Thymus (tissue), 11 donors: ENCODE measurements around the gene PRPF38A. TPM values are rescaled to one million over a fixed set of nuclear protein-coding genes. Genes with fewer than 3 reads are reported as not detected.

Experiments used
- DNase-seq, 9 donors: peaks; one replicate each; pipeline ENCODE4 v3.0.0-alpha.2; 2013; ENCODE audit warnings: low spot score in 9 of 9, low read depth in 6 of 9, missing footprints in 1 of 9
- H3K27ac ChIP-seq, 2 donors: one replicate each; pipeline ENCODE4 v1.5.1; 2013; ENCODE audit warnings: control low read depth in 1 of 2, low read depth in 1 of 2, low read length in 1 of 2, mild to moderate bottlenecking in 1 of 2, moderate library complexity in 1 of 2
- H3K27me3 ChIP-seq, 2 donors: one replicate each; pipeline ENCODE4 v1.5.1; 2013; ENCODE audit warnings: low read length in 1 of 2; ENCODE audit not compliant: control insufficient read depth in 2 of 2, insufficient read depth in 1 of 2
- H3K36me3 ChIP-seq, 2 donors: one replicate each; pipeline ENCODE4 v1.5.1; 2013; ENCODE audit warnings: low read length in 1 of 2, mild to moderate bottlenecking in 1 of 2, moderate library complexity in 1 of 2; ENCODE audit not compliant: control insufficient read depth in 2 of 2, insufficient read depth in 2 of 2
- H3K4me1 ChIP-seq, 2 donors: one replicate each; pipeline ENCODE4 v1.5.1; 2013; ENCODE audit warnings: low read length in 2 of 2; ENCODE audit not compliant: control insufficient read depth in 2 of 2, insufficient read depth in 2 of 2
- H3K4me3 ChIP-seq, 2 donors: one replicate each; pipeline ENCODE4 v1.5.1; 2013; ENCODE audit warnings: low read length in 2 of 2, control low read depth in 1 of 2, mild to moderate bottlenecking in 1 of 2
- H3K9me3 ChIP-seq, 2 donors: one replicate each; pipeline ENCODE4 v1.5.1; 2013; ENCODE audit warnings: low read length in 1 of 2, mild to moderate bottlenecking in 1 of 2; ENCODE audit not compliant: control insufficient read depth in 2 of 2, insufficient read depth in 1 of 2
- WGBS: extraction: QIAGEN DNeasy Blood & Tissue Kit; methylation state at CpG from one replicate; pipeline ENCODE4 v1.1.7; 2013; 5-methylcytosine and 5-hydroxymethylcytosine counted together
- polyA plus RNA-seq: library from polyadenylated mRNA; stranded (reverse); fragments of 200-250 nt; gene quantifications from one replicate; pipeline ENCODE4 v1.2.3, GENCODE V29; 2013
- total RNA-seq: library from RNA; stranded (reverse); fragments of 120-200 nt; gene quantifications from one replicate; pipeline ENCODE4 v1.2.4, GENCODE V29; 2013
- donor health status: healthy.

PRPF38A gene
- total and polyA plus RNA-seq, 2 donors, result 25.4 to 39.4 TPM

DNA sequence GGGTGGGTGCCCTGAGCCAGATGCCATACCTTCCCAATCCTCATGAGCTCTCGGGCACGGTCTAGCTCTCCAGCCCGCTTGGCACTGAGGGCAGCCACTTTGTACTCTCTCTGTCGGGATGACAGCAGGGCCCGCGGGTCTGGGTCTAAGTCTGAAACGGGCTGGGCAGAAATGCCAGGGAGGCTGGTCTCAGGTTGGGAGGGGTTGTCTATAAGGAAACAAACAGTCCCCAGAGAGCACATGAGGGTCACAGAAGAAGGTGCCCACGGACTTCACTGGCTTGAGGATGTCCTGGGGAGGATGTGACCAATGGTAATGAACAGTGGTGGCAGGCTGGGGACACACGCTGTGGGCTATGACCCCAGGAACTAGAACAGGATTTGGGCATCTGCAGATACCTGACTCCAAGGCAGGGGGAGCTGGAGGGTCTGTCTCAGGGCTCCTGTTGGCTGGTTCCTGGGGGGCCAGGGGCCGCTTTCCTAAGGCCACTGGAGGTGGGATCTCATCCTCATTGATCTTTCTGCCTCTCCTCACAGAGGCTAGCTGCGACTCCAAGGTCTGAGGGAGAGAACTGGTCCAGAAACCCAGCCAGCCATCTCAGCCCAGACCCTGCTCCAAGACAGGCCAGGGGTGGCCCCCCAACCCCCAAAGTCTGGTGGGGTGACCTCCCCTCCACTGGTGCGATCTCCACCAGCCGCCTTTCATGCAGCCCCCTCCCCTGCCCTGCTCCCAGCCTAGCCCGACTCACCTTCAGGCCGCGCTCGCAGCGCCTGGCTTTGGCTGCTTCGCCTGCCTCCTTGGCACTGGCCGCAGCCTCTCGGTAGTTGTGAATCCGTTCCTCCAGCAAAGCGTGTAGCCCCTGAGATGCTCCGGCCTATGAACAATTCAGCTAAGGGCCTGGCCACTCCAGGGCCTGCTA is 44.5 kb upstream of the PRPF38A start:
- Histone ChIP-seq H3K9me3 (no peaks in the 10 kb centered on the region), H3K27ac (no peak overlapping the region), H3K4me1 (peaks cover 7 to 9% of the 10 kb centered on the region in 2 donors), H3K4me3 (no peak overlapping the region), H3K36me3 (peaks cover 77 to 84% of the 10 kb centered on the region in 2 donors), H3K27me3 (no peaks in the 10 kb centered on the region)
- DNase-seq, result no peak
- 98% methylated on average over 24 of the region's 24 CpGs for WGBS

DNA sequence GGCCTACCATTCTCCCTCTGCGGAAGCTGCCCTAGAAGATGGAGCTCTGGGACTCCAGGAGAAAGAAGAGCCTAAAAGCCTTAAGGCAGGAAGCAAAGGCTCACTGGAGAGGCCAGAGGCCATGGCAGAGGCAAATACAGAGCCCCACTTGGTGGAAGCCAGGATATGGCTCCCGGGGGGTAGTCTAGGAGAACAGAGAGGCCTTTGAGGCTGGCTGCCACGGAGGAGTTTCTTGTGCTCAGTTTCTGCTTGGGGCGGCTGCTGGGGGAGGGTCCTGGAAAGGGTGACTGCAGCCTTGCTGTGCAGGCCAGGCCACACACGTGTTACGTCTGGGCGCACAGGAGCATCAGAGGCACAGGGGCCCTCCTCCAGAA is 43.8 kb upstream of the PRPF38A start:
- Histone ChIP-seq H3K9me3 (no peaks in the 10 kb centered on the region), H3K27ac (no peak overlapping the region), H3K4me1 (peaks cover 13% of the 10 kb centered on the region in 2 donors), H3K27me3 (no peaks in the 10 kb centered on the region), H3K4me3 (no peak overlapping the region), H3K36me3 (peaks cover 71 to 77% of the 10 kb centered on the region in 2 donors)
- WGBS, result 98% methylated on average over 7 of the region's 7 CpGs
- DNase-seq, result no peak

DNA sequence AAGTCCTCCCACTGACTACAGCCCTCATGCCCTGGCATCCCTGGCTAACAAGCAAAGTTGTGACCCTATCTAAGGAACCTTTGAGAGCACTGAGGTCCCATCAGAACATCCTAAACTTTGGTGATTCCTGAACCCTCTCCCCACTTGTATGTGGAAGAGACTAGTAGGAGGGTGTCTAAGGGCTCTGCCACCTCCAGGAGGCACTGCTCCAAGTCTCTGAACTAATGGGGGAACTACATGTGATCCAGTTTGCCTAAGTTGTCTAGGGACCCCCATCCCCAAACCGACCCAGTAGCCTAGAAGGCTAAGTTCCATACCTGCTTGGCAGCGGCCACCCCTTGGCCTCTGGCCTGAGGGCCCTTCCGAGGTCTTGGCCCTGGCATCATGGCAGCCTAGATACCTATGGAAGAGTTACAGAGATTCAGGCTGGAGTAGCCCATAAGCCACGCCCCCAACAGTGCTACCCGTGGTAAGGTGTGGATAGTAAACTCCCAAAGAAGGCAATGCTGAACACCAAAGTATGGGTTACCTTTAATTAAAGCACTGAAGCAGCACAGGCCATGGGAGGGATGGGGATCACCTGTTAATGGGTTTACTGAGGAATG is 40.1 kb upstream of the PRPF38A start:
- Histone ChIP-seq H3K4me3 (no peak overlapping the region), H3K27ac (no peak overlapping the region)
- WGBS, result 91% methylated on average over 5 of the region's 5 CpGs

DNA sequence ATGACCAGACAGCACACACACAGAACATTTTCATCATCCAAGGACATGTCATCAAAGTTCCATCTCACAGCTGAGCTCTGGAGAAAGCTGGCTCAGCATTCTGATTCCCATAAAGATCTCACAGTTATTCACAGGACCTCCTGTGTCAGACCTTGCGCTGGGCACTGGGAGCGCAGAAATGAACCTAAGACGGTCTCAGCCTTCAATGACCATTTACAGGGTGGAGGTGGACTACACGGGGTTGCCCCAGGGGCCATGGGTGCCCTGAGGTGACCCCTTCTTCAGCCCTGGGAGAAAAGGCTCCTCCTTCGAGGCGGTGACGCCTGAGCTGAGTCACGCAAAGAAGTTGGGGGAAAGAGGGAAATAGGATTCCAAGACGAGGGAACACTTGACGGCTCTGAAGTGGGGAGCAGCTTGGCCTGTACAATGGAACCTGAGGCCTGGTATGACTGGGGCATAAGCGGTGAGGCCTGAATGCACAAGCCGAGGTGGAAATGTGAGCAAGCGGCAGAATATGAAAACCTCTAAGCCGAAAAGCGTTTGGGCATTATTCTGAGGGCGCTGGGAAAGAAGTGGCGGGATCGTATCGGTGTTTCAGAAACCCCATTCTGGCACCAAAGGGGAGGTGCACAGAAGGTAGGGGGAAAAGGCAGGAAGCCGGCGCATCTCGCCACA is 39.2 kb upstream of the PRPF38A start:
- WGBS, result 16% methylated on average over 22 of the region's 22 CpGs
- peaks cover 0 to 2% of the 10 kb centered on the region in 2 donors for H3K9me3 ChIP-seq
- H3K27ac ChIP-seq, result peak overlapping the region; percentile 84 to 95
- DNase-seq, result peak in 5 of 9 donors; percentile 8 to 41 (median 9)
- peaks cover 13 to 24% of the 10 kb centered on the region in 2 donors for H3K4me1 ChIP-seq
- no peaks in the 10 kb centered on the region for H3K27me3 ChIP-seq
- H3K36me3 ChIP-seq, result peaks cover 24 to 31% of the 10 kb centered on the region in 2 donors
- peak overlapping the region; percentile 77 to 85 for H3K4me3 ChIP-seq

More for the DNA sequence above, 40.1 kb upstream of the PRPF38A start:
- Histone ChIP-seq H3K4me1 (peaks cover 13 to 24% of the 10 kb centered on the region in 2 donors), H3K36me3 (peaks cover 33 to 40% of the 10 kb centered on the region in 2 donors), H3K27me3 (no peaks in the 10 kb centered on the region), H3K9me3 (peaks cover 0 to 2% of the 10 kb centered on the region in 2 donors)
- DNase-seq, result no peak

DNA sequence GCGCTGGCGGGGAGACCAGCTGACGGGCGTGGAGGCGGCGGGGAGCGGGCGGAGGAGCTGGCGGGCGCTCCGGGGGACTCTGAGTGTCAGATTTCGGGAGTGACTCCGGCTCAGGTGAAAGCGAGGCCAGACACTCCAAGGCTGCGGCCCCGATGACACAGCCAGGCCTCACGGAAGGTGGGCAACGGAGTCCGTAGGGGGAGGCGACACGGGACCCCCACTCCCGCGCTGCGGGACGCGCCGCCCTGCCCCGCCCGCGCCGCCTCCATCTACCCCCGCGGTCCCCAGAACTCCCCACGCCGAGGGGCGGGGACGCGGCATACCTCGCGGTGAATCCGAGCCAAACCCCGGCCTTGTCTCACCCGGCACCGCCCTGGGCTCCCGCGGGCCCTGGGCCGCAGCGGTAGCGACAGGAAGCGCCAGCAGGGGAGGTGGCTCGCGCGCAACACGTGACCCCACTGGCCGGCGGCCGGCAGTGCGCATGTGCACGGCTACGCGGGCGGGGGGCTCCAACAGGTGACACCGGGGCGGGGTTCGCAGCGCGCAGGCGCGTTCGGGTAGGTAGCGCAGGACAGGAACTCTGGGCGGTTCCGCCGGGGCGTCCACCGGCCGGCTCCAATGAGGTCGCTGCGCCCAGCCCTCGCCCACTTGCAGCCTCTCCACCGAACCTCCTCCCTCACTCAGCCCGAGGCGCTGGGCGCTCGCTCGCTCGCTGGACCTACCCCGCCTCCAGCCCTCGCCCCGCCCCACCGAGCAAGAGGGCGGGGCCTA is 38.5 kb upstream of the PRPF38A start, which contains the start of gene CC2D1B:
TSS of gene CC2D1B (minus strand) at position 460 of the 771 bp plus-strand sequence. CDS start 1,585 bp downstream, outside the sequence.
- H3K27me3 ChIP-seq, result no peaks in the 10 kb centered on the region
- under 1% methylated on average over 92 of the region's 92 CpGs for WGBS
- DNase-seq, result peak; percentile 90 to 98 (median 96)
- peak within 1 kb of the TSS; percentile 95 for H3K27ac ChIP-seq
- peak within 1 kb of the TSS; percentile 77 to 85 for H3K4me3 ChIP-seq
- H3K9me3 ChIP-seq, result peaks cover 0 to 2% of the 10 kb centered on the region in 2 donors
- peaks cover 13 to 24% of the 10 kb centered on the region in 2 donors for H3K4me1 ChIP-seq
- H3K36me3 ChIP-seq, result peaks cover 17 to 24% of the 10 kb centered on the region in 2 donors

DNA sequence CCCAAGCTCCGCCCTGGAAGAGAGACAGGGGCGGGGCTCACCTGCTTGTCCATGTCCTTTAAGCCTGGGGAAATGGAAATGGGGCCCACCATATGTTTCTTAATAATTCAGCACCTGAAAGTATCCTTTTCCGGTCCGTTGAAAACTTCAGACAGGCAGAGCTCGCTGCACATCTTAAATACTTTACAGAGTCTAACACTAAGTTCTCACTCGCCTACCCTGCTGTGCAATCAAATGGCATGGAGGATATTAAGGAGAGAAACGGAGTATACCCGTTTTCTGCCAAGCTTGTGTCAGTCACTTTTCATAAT is 37.9 kb upstream of the PRPF38A start:
- WGBS, result 29% methylated on average over 8 of the region's 8 CpGs
- peak overlapping the region; percentile 93 to 95 for H3K27ac ChIP-seq
- H3K36me3 ChIP-seq, result peaks cover 12 to 23% of the 10 kb centered on the region in 2 donors
- H3K9me3 ChIP-seq, result peaks cover 0 to 2% of the 10 kb centered on the region in 2 donors
- H3K27me3 ChIP-seq, result no peaks in the 10 kb centered on the region
- H3K4me3 ChIP-seq, result peak overlapping the region; percentile 77 to 85
- H3K4me1 ChIP-seq, result peaks cover 13 to 24% of the 10 kb centered on the region in 2 donors
- DNase-seq, result no peak

DNA sequence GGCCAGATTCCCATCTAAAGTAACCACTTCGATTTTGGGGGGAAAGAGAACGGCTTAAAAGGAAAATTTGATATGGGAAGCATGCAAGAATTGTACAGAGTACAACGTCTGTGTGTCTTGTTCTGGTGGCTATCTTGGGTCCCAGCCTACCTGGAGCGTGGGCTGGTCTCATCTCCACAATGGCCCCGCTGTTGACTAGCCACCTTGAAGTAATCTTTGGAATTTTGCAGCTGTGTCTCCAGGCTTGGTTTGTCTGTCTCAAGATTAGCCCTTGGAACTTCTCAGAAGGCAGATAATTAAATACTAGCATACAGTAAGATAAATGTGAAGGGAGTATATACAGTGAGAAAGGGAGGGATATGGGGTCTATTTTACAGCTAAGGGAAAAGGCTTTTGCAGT is 37.1 kb upstream of the PRPF38A start:
- peaks cover 13 to 24% of the 10 kb centered on the region in 2 donors for H3K4me1 ChIP-seq
- peaks cover 0 to 2% of the 10 kb centered on the region in 2 donors for H3K9me3 ChIP-seq
- H3K27me3 ChIP-seq, result no peaks in the 10 kb centered on the region
- over 99% methylated on average over 5 of the region's 5 CpGs for WGBS
- no peak for DNase-seq
- H3K27ac ChIP-seq, result no peak overlapping the region
- H3K4me3 ChIP-seq, result no peak overlapping the region
- H3K36me3 ChIP-seq, result peaks cover 4 to 18% of the 10 kb centered on the region in 2 donors

DNA sequence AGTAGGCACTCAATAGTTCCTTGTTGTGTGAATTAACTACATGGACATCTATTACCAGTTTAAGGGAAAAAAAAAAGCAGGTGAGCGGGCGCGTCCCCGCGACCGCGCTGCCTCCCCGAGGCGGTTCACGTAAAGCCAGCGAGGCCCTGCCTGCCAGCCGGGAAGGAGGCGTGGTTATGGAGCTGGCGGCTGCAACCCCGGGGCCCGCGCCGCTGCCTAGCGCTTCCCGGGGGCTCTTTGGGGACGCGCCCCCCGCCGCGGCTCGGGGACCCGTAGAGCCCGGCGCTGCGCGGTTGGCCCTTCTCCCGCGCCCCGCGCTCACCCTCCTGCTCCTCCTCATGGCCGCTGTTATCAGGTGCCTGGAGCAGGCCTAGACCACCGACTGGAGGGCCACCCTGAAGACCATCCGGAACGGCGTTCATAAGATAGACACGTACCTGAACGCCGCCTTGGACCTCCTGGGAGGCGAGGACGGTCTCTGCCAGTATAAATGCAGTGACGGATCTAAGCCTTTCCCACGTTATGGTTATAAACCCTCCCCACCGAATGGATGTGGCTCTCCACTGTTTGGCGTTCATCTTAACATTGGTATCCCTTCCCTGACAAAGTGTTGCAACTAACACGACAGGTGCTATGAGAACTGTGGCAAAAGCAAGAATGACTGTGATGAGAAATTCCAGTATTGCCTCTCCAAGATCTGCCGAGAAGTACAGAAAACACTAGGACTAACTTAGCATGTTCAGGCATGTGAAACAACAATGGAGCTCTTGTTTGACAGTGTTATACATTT is 35.8 kb upstream of the PRPF38A start:
- H3K9me3 ChIP-seq, result peaks cover 0 to 2% of the 10 kb centered on the region in 2 donors
- no peaks in the 10 kb centered on the region for H3K27me3 ChIP-seq
- WGBS, result 12% methylated on average over 51 of the region's 51 CpGs
- DNase-seq, result peak; percentile 13 to 81 (median 58)
- H3K4me3 ChIP-seq, result peak overlapping the region; percentile 27 to 55
- peaks cover 4 to 18% of the 10 kb centered on the region in 2 donors for H3K36me3 ChIP-seq
- peaks cover 13 to 24% of the 10 kb centered on the region in 2 donors for H3K4me1 ChIP-seq
- peak overlapping the region; percentile 36 to 47 for H3K27ac ChIP-seq
